GM12892 (cell line): ENCODE results near the gene TAS2R13.

Experiments
- POLR2A ChIP-seq: IDR thresholded peaks from 2 replicates; pipeline ENCODE4 v1.6.1; 2011; ENCODE audit warnings: low read depth, low read length, control low read depth
- POLR2AphosphoS5 ChIP-seq: IDR thresholded peaks from 2 replicates; pipeline ENCODE4 v1.6.1; 2011; ENCODE audit warnings: low read depth, low read length, control low read depth
- TAF1 ChIP-seq: IDR thresholded peaks from 2 replicates; pipeline ENCODE4 v1.6.1; 2011; ENCODE audit warnings: low read depth, mild to moderate bottlenecking, control low read depth, low read length, borderline replicate concordance

DNA sequence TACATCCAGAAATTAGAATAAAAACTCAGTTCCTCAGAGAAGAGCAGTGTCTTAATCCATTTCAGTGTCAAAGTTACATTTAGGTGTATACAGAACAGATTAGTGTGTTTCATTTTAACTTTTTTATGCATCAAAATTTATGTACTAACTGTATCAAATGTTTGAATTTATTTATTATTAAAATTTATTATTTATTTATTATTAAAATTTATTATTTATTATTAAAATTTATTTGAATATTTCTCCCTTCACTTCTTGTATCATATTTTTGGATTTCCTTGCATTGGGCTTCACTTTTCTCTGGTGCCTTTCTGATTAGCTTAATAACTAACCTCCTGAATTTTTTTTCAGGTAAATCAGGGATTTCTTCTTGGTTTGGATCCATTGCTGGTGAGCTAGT lies 32.0 kb upstream of the TAS2R13 start:
- TF ChIP-seq POLR2AphosphoS5 (no peak), TAF1 (no peak), POLR2A (no peak)
